Neural progenitor cell (in vitro differentiated cells): ENCODE measurements around the gene RIMS1.

Source experiments
- CTCF ChIP-seq: fragments of 200-600 bp; sonication (generic); IDR thresholded peaks from 2 replicates; pipeline ENCODE4 v1.5.1; 2017; ENCODE audit warnings: antibody characterized with exemption, mild to moderate bottlenecking
- EZH2 ChIP-seq: fragments of 200-600 bp; sonication (generic); IDR thresholded peaks from 2 replicates; pipeline ENCODE4 v1.6.1; 2017; ENCODE audit warnings: antibody characterized with exemption, mild to moderate bottlenecking, moderate library complexity
- EZH2phosphoT487 ChIP-seq: fragments of 200-600 bp; sonication (generic); IDR thresholded peaks from 2 replicates; pipeline ENCODE4 v1.6.1; 2017; ENCODE audit warnings: antibody characterized with exemption

GRCh38 chr6:72080260-72080941 lies 194.1 kb downstream of the RIMS1 start:
- no peak for TF ChIP-seq CTCF
- no peak for TF ChIP-seq EZH2
- TF ChIP-seq EZH2phosphoT487 = no peak
